ENCODE measurements around the gene CSKMT. TPM values are rescaled to one million over a fixed set of nuclear protein-coding genes. Genes with fewer than 3 reads are reported as not detected.

CSKMT gene
- total RNA-seq, 1 experiment from 2014 or later, result 63.5 TPM

- TF ChIP-seq REST (IDR thresholded peaks at IDR 0.05; ENCODE audit: low read depth) (no peak), YY1 (IDR thresholded peaks at IDR 0.05; ENCODE audit: extremely low read depth, insufficient replicate concordance, low read depth, low read length) (no peak), SIN3A (IDR thresholded peaks at IDR 0.05; ENCODE audit: low read depth) (no peak), ATF3 (IDR thresholded peaks at IDR 0.05) (no peak)
Observed at GRCh38 chr11:62652161-62653006, 12.7 kb upstream of the CSKMT start (continued).

- H3K4me3 ChIP-seq (replicated peaks in 1 of 2; ENCODE audit: low read depth in 1 of 2, low read length in 2 of 2), result no peak overlapping the region; a peak in 1 of 4 replicates
- H3K79me2 ChIP-seq (ENCODE audit: insufficient read depth, low read length), result peaks cover 33% of the 10 kb centered on the region
- no peak overlapping the region for H2AFZ ChIP-seq (ENCODE audit: low read depth, low read length, poor library complexity, severe bottlenecking)
- H3K9me2 ChIP-seq (ENCODE audit: insufficient read depth), result no peaks in the 10 kb centered on the region
- 0 out of 2 replicates have a peak overlapping the region, but pooled peaks have one; percentile 5 for H3K9ac ChIP-seq (ENCODE audit: low read length)
- ATAC-seq (no peak), DNase-seq (ENCODE audit: low read depth, low spot score) (no peak)
- H3K27ac ChIP-seq (ENCODE audit: low read depth, low read length), result peak overlapping the region; percentile 84
- ChIA-PET CTCF (interaction anchor here (1.2 kb wide), 1 partner anchor 11 kb away, joined by 5 read pairs; the partner anchor contains the start of genes C11orf98 and CSKMT), RAD21 (ENCODE audit: low non-redundant PET in 1 of 2, low total read pairs in 2 of 2, uncharacterized antibody in 2 of 2, unreplicated experiment in 2 of 2) (no interaction called here), POLR2A (interaction anchor here (1.4 to 14.1 kb wide), 3 partner anchors 8 to 17 kb away, joined by 3 to 195 read pairs (median 3); partner anchors contain the start of genes C11orf98, CSKMT, GANAB and UQCC3)
- BruUV-seq (replicated peaks), result no TSS peak
- H3K36me3 ChIP-seq (ENCODE audit: control insufficient read depth in 1 of 2, insufficient read depth in 2 of 2, low read length in 2 of 2), result peaks cover 2 to 5% of the 10 kb centered on the region in 2 experiments; a peak in 3 of 4 replicates
- peak overlapping the region; percentile 80 for H3K4me2 ChIP-seq (ENCODE audit: low read length)
- H3K9me3 ChIP-seq (ENCODE audit: control insufficient read depth in 1 of 2, insufficient read depth in 1 of 2, low read depth in 1 of 2, low read length in 2 of 2), result no peaks in the 10 kb centered on the region
- H3K4me1 ChIP-seq (ENCODE audit: control insufficient read depth in 1 of 2, insufficient read depth in 2 of 2, low read length in 2 of 2), result peaks cover 7 to 24% of the 10 kb centered on the region in 2 experiments
- intact Hi-C loops (cut with micrococcal nuclease), result loop anchor here (5.0 kb wide), 1 partner anchor 62 kb away; the partner anchor contains the start of gene TUT1
- H4K20me1 ChIP-seq (ENCODE audit: insufficient read depth), result no peaks in the 10 kb centered on the region
- no peaks in the 10 kb centered on the region for H3K27me3 ChIP-seq (ENCODE audit: insufficient read depth, low read length)
- TF ChIP-seq MAX (IDR thresholded peaks at IDR 0.05), result no peak
- TF ChIP-seq ZFX (IDR thresholded peaks at IDR 0.05), result no peak
- no peak for TF ChIP-seq EGR1 (IDR thresholded peaks at IDR 0.05; ENCODE audit: low read depth)
- TF ChIP-seq ATF3 (IDR thresholded peaks at IDR 0.05), result no peak
- TF ChIP-seq POLR2A (IDR thresholded peaks at IDR 0.05; ENCODE audit: borderline replicate concordance, extremely low read depth, insufficient read depth, insufficient read length), result no peak
- TF ChIP-seq SP1 (IDR thresholded peaks at IDR 0.05; ENCODE audit: low read depth), result no peak
- TF ChIP-seq TCF7L2 (IDR thresholded peaks at IDR 0.05; ENCODE audit: borderline replicate concordance, extremely low read depth, insufficient read depth, insufficient read length), result no peak
- TF ChIP-seq ZBTB33 (IDR thresholded peaks at IDR 0.05; ENCODE audit: extremely low read depth, insufficient replicate concordance, low read length), result no peak
- TF ChIP-seq CEBPB (IDR thresholded peaks at IDR 0.05; ENCODE audit: low read depth), result no peak
- no peak for TF ChIP-seq POLR2AphosphoS5 (IDR thresholded peaks at IDR 0.05; ENCODE audit: low read depth, low read length)
- TF ChIP-seq RAD21 (IDR thresholded peaks at IDR 0.05; ENCODE audit: low read depth), result no peak
Observed at GRCh38 chr11:62654297-62654696, 10.8 kb upstream of the CSKMT start.

All from HCT116 (cell line).